ENCODE results near the gene DOCK2.

DNA sequence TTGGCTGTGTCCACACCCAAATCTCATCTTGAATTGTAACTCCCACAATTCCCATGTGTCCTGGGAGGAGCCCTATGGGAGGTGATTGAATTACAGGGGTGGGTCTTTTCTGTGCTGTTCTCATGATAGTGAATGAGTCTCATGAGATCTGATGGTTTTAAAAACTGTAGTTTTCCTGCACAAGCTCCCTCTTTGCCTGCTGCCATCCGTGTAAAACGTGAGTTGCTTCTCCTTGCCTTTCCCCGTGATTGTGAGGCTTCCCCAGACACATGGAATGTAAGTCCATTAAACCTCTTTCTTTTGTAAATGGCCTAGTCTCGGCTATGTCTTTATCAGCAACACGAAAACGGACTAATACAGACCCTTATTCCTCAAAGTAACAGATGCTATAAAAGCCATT, 94.1 kb downstream of the DOCK2 start:
- TF ChIP-seq, protein P1, sequence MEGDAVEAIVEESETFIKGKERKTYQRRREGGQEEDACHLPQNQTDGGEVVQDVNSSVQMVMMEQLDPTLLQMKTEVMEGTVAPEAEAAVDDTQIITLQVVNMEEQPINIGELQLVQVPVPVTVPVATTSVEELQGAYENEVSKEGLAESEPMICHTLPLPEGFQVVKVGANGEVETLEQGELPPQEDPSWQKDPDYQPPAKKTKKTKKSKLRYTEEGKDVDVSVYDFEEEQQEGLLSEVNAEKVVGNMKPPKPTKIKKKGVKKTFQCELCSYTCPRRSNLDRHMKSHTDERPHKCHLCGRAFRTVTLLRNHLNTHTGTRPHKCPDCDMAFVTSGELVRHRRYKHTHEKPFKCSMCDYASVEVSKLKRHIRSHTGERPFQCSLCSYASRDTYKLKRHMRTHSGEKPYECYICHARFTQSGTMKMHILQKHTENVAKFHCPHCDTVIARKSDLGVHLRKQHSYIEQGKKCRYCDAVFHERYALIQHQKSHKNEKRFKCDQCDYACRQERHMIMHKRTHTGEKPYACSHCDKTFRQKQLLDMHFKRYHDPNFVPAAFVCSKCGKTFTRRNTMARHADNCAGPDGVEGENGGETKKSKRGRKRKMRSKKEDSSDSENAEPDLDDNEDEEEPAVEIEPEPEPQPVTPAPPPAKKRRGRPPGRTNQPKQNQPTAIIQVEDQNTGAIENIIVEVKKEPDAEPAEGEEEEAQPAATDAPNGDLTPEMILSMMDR (conservative IDR thresholded peaks at IDR 0.05; ENCODE audit: low read depth, low read length) = no peak
- TF ChIP-seq EZH2 (IDR thresholded peaks at IDR 0.05; ENCODE audit: borderline replicate concordance, low read depth, low read length, poor library complexity, severe bottlenecking) = no peak

All from A673 (cell line).